ENCODE measurements around the gene RSPO3. TPM values are rescaled to one million over a fixed set of nuclear protein-coding genes. Genes with fewer than 3 reads are reported as not detected.

Gene RSPO3
- total RNA-seq, 1 donor from 2014 or later, result 32.3 TPM

DNA sequence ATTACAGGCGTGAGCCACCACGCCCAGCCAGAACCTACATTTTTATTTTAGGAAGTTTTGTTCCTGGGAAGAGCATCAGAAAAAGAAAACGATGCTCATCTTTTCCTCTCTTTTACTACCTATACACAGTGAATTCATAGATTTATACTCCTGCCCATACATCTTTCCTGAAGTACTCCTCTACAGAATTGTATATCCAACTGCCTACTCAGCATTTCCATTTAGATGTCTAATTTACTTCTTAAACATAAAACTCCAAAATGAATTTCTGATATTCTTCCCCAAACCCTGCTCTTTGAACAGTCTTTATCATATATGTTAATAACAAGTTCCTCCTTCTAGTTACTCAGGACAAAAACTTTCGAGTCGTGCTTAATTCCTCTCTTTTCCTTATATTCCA is 39.8 kb upstream of the RSPO3 start:
- Mint-ChIP-seq H3K27me3 (no peaks in the 10 kb centered on the region), H3K4me3 (no peak overlapping the region), H3K9me3 (peaks cover 9% of the 10 kb centered on the region), H3K4me1 (ENCODE audit: unreplicated experiment) (peaks cover 7% of the 10 kb centered on the region), H3K36me3 (no peaks in the 10 kb centered on the region), H3K27ac (no peak overlapping the region)
- no peak for DNase-seq (ENCODE audit: extremely low spot score, unreplicated experiment)
- TF ChIP-seq, protein P1, sequence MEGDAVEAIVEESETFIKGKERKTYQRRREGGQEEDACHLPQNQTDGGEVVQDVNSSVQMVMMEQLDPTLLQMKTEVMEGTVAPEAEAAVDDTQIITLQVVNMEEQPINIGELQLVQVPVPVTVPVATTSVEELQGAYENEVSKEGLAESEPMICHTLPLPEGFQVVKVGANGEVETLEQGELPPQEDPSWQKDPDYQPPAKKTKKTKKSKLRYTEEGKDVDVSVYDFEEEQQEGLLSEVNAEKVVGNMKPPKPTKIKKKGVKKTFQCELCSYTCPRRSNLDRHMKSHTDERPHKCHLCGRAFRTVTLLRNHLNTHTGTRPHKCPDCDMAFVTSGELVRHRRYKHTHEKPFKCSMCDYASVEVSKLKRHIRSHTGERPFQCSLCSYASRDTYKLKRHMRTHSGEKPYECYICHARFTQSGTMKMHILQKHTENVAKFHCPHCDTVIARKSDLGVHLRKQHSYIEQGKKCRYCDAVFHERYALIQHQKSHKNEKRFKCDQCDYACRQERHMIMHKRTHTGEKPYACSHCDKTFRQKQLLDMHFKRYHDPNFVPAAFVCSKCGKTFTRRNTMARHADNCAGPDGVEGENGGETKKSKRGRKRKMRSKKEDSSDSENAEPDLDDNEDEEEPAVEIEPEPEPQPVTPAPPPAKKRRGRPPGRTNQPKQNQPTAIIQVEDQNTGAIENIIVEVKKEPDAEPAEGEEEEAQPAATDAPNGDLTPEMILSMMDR (conservative IDR thresholded peaks at IDR 0.05), result no peak

GRCh38 chr6:127079681-127080080 is 38.8 kb upstream of the RSPO3 start:
- Mint-ChIP-seq H3K36me3 (no peaks in the 10 kb centered on the region), H3K27me3 (no peaks in the 10 kb centered on the region), H3K4me3 (no peak overlapping the region), H3K27ac (no peak overlapping the region), H3K9me3 (peaks cover 9% of the 10 kb centered on the region), H3K4me1 (ENCODE audit: unreplicated experiment) (peaks cover 7% of the 10 kb centered on the region)
- no peak for DNase-seq (ENCODE audit: extremely low spot score, unreplicated experiment)
- TF ChIP-seq, protein P1 (conservative IDR thresholded peaks at IDR 0.05), result no peak

DNA sequence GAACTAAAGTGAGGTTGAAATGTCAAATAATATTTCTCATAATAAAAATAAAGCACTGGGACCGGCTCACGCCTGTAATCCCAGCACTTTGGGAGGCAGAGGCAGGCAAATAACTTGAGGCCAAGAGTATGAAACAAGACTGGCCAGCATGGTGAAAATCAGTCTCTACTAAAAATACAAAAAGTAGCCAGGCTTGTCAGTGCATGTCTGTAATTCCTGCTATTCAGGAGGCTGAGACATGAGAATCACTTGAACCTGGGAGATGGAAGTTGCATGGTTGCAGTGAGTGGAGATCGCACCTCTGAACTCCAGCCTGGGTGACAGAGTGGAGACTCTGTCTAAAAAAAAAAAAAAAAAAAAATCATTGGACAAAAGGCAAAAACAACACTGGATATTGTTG is 38.4 kb upstream of the RSPO3 start:
- peaks cover 9% of the 10 kb centered on the region for H3K9me3 Mint-ChIP-seq
- no peaks in the 10 kb centered on the region for H3K27me3 Mint-ChIP-seq
- H3K36me3 Mint-ChIP-seq, result no peaks in the 10 kb centered on the region
- TF ChIP-seq, protein P1 (conservative IDR thresholded peaks at IDR 0.05), result no peak
- no peak for DNase-seq (ENCODE audit: extremely low spot score, unreplicated experiment)
- H3K4me3 Mint-ChIP-seq, result no peak overlapping the region
- H3K27ac Mint-ChIP-seq, result no peak overlapping the region
- H3K4me1 Mint-ChIP-seq (ENCODE audit: unreplicated experiment), result peaks cover 7% of the 10 kb centered on the region

GRCh38 chr6:127083231-127083962 is 35.1 kb upstream of the RSPO3 start:
- no peak overlapping the region for H3K4me3 Mint-ChIP-seq
- DNase-seq (ENCODE audit: extremely low spot score, unreplicated experiment), result no peak
- H3K27ac Mint-ChIP-seq, result no peak overlapping the region
- peaks cover 9% of the 10 kb centered on the region for H3K9me3 Mint-ChIP-seq
- TF ChIP-seq, protein P1 (conservative IDR thresholded peaks at IDR 0.05), result no peak
- H3K27me3 Mint-ChIP-seq, result no peaks in the 10 kb centered on the region
- no peaks in the 10 kb centered on the region for H3K36me3 Mint-ChIP-seq
- no peaks in the 10 kb centered on the region for H3K4me1 Mint-ChIP-seq (ENCODE audit: unreplicated experiment)

- Mint-ChIP-seq H3K4me3 (no peak overlapping the region), H3K9me3 (peaks cover 5% of the 10 kb centered on the region), H3K27me3 (no peaks in the 10 kb centered on the region), H3K4me1 (ENCODE audit: unreplicated experiment) (no peaks in the 10 kb centered on the region), H3K36me3 (no peaks in the 10 kb centered on the region), H3K27ac (no peak overlapping the region)
- TF ChIP-seq, protein P1 (conservative IDR thresholded peaks at IDR 0.05), result no peak
- DNase-seq (ENCODE audit: extremely low spot score, unreplicated experiment), result no peak
These were observed 34.5 kb upstream of the RSPO3 start for GRCh38 chr6:127083963-127084310.

Data from type B pancreatic cell (in vitro differentiated cells).